GM12878 (cell line): ENCODE results near the gene ARL3.

Experiments
- CREB1 ChIP-seq: IDR thresholded peaks from 2 replicates; pipeline ENCODE4 v1.6.1; 2012; ENCODE audit warnings: low read depth, mild to moderate bottlenecking, inconsistent platforms
- CREM ChIP-seq: IDR thresholded peaks from 2 replicates; pipeline ENCODE4 v1.6.1; 2014; ENCODE audit warnings: antibody characterized with exemption, low read depth
- CTCF ChIP-seq, 3 experiments: IDR thresholded peaks in 2 of 3; conservative IDR thresholded peaks in 1 of 3; 2 replicates each; pipeline ENCODE4 v1.5.1; 2011; ENCODE audit warnings: low read depth in 3 of 3, low read length in 3 of 3, mild to moderate bottlenecking in 3 of 3, control low read depth in 2 of 3, moderate library complexity in 2 of 3, inconsistent platforms in 1 of 3, mixed read lengths in 1 of 3; ENCODE audit not compliant: control insufficient read depth in 2 of 3, insufficient read depth in 1 of 3; ENCODE audit errors: extremely low read depth in 1 of 3
- HDGF ChIP-seq: fragments of 450-650 bp; IDR thresholded peaks from 2 replicates; pipeline ENCODE4 v1.6.1; 2016; ENCODE audit warnings: antibody characterized with exemption
- MAX ChIP-seq: IDR thresholded peaks from 2 replicates; pipeline ENCODE4 v1.6.1; 2012; ENCODE audit warnings: low read depth, low read length, improper control_type of control experiment
- MYC ChIP-seq: IDR thresholded peaks from 2 replicates; pipeline ENCODE4 v1.6.1; 2011; ENCODE audit warnings: mild to moderate bottlenecking, low read length, moderate library complexity, inconsistent platforms; ENCODE audit not compliant: insufficient read depth, insufficient replicate concordance, insufficient read length, severe bottlenecking
- SIN3A ChIP-seq: IDR thresholded peaks from 2 replicates; pipeline ENCODE4 v1.6.1; 2012; ENCODE audit warnings: low read depth, low read length, improper control_type of control experiment
- SMC3 ChIP-seq: IDR thresholded peaks from 2 replicates; pipeline ENCODE4 v1.6.1; 2011; ENCODE audit warnings: low read length, improper control_type of control experiment, borderline replicate concordance
- TAF1 ChIP-seq: IDR thresholded peaks from 2 replicates; pipeline ENCODE4 v1.6.1; 2011; ENCODE audit warnings: mild to moderate bottlenecking, low read depth, low read length, borderline replicate concordance

GRCh38 chr10:102723989-102724388, 9.8 kb upstream of the ARL3 start:
- TF ChIP-seq HDGF, result no peak
- no peak for TF ChIP-seq CTCF (IDR thresholded peaks at IDR 0.05 in 2 of 3, conservative IDR thresholded peaks at IDR 0.05 in 1 of 3; ENCODE audit: control insufficient read depth in 2 of 3, extremely low read depth in 1 of 3, insufficient read depth in 1 of 3, low read depth in 3 of 3, low read length in 3 of 3)
- no peak for TF ChIP-seq TAF1
- TF ChIP-seq CREM, result no peak
- TF ChIP-seq CREB1, result no peak
- TF ChIP-seq MAX, result no peak
- TF ChIP-seq SMC3, result no peak
- TF ChIP-seq MYC, result no peak
- TF ChIP-seq SIN3A, result no peak
